Gastrocnemius medialis (tissue), 4 donors: Measurements from ENCODE around the gene C1orf210.

ENCODE experiments used
- POLR2A ChIP-seq, 2 donors: fragments of 450-650 bp; IDR thresholded peaks; one replicate each; pipeline ENCODE4 v1.6.1; 2017; ENCODE audit warnings: antibody characterized with exemption in 2 of 2, mild to moderate bottlenecking in 2 of 2, moderate library complexity in 2 of 2
- TF ChIP-seq, protein P1 (sequence below), 5 experiments: fragments of 450-650 bp in 3 of 5; fragments of 200-600 bp in 2 of 5; sonication (generic) in 2 of 5; IDR thresholded peaks in 4 of 5; conservative IDR thresholded peaks in 1 of 5; 1 replicate in 4 of 5; 2 replicates in 1 of 5; pipeline ENCODE4 v1.5.1; 2016 to 2019; ENCODE audit warnings: antibody characterized with exemption in 5 of 5, mild to moderate bottlenecking in 3 of 5, moderate library complexity in 3 of 5

DNA sequence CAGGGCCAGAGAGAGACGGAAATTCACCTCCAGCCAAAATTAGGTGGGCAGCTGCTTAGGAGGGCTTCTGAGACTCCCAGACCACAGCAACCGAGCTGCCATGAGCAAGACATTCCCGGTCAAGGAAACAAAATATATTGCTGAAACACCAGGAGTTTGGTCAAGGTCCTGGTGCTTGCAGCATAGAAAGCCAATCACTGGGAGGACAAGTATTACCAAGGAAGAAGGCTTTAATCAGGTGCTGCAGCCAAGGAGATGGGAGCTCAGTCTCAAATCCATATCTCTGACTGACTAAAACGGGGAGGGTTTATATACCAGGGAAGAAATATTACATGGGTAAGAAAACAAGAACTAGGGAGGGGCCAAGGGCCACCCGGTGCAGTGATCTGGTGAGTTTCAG is 34.4 kb downstream of the C1orf210 start:
- TF ChIP-seq, protein P1, sequence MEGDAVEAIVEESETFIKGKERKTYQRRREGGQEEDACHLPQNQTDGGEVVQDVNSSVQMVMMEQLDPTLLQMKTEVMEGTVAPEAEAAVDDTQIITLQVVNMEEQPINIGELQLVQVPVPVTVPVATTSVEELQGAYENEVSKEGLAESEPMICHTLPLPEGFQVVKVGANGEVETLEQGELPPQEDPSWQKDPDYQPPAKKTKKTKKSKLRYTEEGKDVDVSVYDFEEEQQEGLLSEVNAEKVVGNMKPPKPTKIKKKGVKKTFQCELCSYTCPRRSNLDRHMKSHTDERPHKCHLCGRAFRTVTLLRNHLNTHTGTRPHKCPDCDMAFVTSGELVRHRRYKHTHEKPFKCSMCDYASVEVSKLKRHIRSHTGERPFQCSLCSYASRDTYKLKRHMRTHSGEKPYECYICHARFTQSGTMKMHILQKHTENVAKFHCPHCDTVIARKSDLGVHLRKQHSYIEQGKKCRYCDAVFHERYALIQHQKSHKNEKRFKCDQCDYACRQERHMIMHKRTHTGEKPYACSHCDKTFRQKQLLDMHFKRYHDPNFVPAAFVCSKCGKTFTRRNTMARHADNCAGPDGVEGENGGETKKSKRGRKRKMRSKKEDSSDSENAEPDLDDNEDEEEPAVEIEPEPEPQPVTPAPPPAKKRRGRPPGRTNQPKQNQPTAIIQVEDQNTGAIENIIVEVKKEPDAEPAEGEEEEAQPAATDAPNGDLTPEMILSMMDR (IDR thresholded peaks at IDR 0.05 in 4 of 5, conservative IDR thresholded peaks at IDR 0.05 in 1 of 5) = no peak
- TF ChIP-seq POLR2A (IDR thresholded peaks at IDR 0.05) = no peak
